ENCODE data around the gene GPR108.

The GPR108 gene

DNA sequence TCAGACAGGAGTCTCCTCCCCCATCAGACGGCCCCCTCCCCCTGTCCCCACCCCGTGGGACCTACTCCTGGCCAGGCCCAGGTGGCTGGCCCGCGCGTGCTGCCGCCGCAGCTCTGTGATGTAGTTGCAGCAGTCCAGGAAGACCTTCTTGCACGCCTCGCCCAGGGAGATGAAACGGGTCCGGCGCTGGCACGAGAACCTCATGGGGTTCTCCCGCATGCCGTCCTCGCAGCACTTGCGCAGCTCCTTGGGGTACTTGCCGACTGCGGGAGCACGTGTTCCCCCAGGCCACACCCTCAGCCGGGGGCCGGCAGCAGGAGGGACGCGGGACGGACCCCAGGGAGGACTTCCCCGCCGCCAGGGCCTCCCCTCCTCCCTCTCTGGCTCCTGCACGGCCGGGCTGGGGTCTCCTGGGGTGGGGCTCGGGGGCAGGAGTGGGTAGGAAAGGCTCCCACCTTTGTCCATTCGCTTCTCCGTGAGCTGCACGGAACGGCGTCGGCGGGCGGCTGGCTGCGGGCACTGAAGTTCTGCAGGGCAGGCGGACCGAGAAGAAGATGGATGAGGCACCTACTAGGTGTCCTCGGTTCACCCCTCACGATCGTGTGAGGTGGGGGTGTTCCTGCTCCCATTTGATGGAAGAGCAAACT lies 30.2 kb downstream of the GPR108 start:
- no peak for DNase-seq (ENCODE audit: low spot score)

DNA sequence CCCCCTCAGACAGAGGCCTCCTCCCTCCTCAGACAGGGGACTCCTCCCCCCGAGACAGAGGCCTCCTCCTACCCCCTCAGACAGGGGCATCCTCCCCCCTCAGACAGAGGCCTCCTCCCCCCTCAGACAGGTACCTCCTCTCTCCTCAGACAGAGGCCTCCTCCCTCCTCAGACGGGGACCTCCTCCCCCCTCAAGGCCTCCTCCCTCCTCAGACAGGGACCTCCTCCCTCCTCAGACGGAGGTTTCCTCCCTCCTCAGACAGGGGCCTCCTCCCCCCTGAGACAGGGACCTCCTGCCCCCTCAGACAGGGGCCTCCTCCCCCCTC lies 30.8 kb downstream of the GPR108 start:
- no peak for DNase-seq (ENCODE audit: low spot score)

DNA sequence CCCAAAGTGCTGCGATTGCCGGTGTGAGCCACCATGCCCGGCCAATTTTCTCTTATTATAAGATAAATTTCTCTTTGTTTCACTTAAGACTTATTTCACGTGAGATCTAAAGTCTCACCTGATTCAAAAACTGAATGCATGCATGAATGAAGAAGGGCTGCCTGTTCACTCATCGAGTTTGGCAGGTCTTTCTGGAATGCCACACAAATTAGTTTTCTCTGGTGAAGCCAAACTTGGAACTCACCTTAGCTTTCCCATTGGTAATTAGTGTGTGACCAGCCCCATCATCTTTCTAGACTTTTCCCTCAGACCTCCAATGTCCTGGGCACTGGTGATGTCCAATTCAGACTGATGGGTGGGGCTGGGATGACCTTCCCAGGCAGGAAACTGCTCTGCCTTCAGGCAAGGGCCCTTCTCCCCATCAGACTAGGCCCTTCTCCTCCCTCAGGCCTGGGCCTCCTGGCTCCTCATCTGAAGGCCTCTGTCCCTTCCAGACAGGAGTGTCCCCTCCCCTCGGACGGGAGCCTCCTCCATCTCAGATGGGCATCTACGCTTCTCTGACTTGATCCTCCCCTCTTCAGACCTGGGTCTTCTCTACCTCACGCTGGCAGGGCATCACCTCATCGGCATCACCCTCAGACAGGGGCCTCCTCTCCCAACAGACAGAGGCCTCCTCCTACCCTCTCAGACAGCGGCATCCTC lies 31.3 kb downstream of the GPR108 start:
- no peak for DNase-seq (ENCODE audit: low spot score)

DNA sequence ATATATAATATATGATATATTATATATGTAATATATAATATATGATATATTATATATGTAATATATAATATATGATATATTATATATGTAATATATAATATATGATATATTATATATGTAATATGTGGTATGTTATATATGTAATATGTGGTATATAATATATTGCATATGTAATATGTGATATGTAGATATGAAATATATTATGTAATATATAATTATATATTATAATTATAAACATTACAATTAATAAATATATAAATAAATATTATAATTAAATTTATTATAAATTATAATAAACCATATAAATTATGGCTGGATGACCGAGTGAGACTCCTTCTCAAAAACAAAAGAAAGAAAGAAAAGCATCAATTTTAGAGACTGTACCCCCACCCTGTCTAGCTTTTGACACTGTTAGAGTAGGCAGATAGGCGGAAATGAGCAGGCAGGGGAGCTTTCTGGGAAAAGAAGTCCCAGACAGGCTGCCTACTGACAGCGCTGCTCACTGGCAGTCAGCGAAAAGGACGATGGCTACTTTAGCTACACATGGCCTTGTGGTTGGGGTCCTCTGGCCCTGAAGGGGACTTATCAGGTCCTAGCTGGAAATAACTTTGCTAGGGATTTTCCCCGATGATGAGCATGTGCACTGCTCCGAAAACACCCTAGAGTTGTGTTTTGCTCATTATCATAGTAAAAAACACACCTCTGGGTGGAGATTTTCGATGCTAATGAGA lies 36.6 kb downstream of the GPR108 start:
- DNase-seq (ENCODE audit: low spot score), result no peak

DNA sequence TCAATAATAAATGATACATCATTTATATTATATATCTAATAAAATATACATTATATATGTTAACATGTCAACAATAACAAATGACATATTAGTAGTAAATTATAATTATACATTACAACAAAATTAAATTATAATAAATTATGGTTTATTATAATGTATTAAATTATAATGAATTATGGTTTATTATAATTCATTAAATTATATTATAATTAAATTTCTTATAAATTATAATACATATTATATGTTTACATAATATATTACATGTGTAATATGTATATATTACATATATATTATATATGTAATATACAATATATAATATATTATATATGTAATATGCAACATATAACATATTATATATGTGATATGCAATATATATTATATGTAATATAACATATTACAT lies 37.4 kb downstream of the GPR108 start:
- DNase-seq (ENCODE audit: low spot score), result no peak

DNA sequence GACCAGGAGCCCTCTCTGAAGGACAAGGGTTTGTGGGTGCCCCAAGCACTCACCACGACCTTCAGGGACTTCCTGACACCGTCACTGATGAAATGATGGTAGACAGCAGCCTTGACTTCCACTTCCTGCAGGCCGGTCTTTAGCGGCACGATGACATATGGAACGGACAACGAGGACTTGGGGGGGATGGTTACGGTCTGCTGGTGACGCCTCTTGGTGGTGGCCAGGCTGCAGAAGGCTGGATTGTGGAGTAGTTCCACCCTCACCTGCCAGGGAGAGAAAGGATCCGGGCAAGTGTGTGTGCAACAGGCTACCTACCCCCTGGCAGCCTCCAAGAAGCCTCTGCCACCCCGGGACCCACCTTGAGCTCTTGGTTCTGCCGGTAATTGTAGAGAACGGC lies 40.1 kb downstream of the GPR108 start:
- DNase-seq (ENCODE audit: low spot score), result no peak

DNA sequence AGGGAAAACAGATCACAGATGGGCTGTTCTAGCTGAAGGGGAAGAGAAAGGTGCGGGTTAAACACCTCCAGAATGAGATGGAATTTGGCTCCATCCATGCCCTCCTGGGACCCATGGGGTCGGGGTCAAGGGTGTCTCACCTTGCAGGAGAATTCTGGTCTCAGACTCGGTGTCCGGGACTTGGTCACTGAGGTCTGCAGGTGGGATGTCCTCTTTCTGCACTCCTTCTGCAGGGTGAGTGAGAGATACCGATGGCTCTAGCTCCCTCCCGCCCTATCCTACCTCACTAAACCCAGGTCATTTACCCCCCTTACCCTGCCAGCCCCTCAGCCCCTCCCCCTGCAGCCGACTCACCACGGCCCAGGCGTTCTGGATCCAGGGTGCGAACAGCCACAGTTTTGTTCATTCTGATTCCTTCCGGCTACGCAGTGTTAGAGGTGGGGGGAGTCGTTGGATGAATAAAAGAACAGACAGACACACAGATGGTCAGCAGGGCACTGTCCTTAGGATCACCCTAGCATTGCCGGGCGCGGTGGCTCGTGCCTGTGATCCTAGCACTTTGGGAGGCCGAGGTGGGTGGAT lies 41.0 kb downstream of the GPR108 start:
- no peak for DNase-seq (ENCODE audit: low spot score)

DNA sequence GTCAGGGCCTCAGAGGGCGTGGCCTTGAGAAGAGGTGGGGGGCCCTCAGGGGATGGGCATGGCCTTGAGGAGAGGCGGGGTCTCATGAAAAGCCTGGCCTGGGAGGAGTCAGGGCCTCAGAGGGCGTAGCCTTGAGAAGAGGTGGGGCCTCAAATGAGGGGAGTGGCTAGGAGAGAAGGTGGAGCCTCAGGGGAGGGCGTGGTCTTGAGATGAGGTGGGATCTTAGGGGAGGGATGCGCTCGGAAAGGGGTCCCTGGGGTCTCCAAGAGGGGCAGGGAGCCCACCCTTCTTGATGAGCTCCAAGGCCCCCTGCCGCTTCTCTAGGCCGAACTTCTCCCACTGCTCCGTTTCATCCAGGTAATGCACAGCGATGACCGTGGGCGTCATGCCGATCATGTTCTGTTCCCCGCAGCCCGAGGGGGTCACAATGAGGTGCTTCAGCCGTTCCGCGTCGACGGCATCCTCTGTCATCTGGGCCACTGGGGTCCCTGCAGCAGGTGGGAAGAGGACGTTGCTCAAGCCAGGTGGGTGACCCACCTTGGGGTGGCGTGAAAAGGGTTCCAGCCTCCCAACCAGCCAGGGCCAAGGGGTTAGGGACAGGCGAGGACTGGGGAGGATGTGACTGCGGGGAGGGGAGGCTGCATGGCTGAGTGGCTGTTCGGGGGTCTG lies 43.1 kb downstream of the GPR108 start:
- no peak for DNase-seq (ENCODE audit: low spot score)

DNA sequence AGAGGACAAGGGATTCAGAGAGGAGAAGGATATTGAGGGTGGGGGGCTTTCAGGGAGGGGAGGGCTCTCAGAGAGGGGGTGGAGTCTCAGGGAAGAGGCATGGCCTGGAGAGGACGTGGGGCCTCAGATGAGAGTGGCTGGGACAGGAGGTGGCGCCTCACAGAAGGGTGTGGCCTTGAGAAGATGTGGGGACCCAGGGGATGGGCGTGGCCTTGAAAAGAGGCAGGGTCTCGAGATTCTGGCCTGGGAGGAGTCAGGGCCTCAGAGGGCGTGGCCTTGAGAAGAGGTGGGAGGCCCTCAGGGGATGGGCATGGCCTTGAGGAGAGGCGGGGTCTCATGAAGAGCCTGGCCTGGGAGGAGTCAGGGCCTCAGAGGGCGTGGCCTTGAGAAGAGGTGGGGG lies 43.7 kb downstream of the GPR108 start:
- DNase-seq (ENCODE audit: low spot score), result no peak

DNA sequence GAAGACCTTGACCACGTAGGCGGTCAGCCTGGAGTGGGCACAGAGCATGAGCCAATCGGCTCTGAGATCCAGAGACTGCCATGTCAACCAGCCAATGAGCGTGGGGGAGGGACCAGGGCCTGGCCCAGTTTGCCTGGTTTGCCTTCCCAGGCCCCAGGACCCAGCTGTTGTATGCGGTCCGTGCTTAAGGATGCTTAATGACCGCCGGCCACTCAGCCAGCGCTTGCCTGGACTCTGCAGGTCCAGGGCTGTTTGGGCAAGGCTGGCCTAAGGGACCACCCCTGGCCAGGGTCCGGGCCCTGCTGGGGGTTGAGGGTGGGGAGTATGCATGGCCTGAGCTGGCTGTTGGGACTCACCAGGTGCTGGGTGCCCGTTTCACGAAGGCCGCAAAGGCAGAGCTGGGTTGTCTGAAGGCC lies 44.3 kb downstream of the GPR108 start:
- no peak for DNase-seq (ENCODE audit: low spot score)

DNA sequence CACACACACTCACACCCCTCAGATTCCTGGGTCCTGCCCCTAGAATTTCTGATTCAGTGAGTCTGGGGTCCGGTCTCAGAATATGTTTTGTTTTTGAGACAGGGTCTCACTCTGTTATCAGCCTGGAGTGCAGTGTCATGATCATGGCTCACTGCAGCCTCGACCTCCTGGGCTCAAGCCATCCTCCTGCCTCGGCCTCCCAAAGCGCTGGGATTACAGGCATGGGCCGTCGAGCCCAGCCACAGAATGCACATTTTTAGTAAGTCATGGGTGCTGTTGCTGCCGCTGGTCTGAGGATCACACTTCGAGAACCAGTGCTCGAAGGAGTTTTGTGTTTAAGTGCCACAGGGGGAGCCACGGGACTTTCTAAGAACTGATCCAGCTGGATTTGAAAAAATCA lies 45.4 kb downstream of the GPR108 start:
- no peak for DNase-seq (ENCODE audit: low spot score)

DNA sequence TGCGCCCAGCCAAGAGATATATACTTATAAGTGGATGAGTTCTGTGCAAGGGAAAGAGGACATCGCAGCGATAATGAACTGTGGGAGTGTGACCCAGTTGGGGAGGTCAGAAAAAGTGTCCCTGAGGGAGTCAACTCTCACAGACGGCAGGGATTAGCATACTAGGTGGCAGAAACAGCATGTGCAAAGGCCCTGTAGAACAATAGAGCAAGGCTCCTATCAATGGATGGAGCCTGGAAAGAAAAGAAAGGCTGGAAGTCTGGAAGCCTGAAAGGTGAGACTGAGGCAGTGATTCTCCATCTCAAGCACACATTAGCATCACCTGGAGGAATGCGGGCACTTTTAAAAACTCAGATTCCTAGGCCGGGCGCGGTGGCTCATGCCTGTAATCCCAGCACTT lies 46.0 kb downstream of the GPR108 start:
- no peak for DNase-seq (ENCODE audit: low spot score)

DNA sequence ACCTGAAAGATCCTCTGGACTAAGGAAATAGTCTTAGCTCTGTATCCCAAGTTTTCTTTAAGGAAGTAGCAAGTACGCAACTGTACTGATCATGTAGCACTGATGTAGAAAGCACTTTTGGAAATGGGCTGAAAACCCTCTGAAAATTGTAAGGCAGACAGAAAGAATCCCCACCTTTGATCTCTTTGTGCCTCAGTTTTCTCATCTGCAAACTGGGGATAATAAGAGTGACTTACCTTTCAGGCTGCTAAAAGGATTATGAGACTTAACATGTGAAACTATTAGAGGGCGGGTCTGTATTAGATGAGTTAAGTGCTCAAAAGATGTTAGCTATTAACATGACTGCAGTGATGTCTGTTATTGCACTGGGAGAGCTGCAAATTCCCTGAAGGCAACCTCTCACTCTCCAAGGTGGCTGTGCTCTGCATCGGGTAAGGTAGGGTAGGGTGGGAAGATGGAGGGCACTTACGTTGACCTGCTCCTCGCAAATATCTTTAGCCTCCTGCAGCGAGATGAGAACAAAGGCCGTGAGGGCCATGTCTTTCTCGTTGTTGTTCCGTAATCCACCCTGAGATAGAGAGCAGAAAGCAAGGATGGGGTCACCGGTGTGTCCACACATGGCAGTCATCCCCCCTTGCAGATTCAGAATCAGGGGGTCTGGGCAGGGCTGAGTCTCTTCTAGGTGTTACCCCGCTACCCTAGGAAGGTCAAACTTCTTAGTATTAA lies 47.1 kb downstream of the GPR108 start:
- DNase-seq (ENCODE audit: low spot score), result no peak

DNA sequence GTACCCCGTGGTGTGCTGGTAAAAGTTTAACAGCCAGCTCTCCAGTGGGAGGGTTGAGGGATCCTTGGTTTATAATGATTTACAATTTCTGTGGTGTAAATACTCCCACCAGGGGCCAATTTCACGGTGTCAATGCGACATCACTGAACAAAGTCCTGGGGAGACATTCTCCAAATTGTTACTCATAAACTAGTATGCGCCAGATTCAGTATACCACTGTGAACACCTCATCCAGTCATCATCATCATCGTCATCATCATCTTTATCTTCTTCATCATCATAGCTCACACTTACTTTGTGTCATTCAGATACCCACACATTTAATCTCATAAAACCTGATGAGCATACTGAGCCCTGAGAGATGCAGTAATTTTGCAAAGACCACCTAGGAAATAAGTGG lies 50.3 kb downstream of the GPR108 start:
- no peak for DNase-seq (ENCODE audit: low spot score)

DNA sequence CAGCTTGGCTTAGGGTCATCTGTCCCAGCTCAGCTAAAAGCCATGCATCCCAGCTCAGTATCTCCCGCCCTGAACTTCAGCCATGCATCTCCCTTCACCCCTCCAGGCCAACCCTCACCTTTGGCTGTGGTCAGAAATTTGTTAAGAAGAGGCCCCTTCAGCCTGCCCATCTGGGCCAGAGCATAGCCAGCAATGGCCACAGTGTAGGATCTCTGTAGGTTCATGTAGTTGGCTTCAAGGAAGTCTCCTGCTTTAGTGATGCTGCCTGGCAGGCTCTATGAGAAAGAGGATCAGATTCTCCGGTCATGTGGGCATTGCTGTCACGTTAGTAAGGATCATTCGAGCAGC lies 50.8 kb downstream of the GPR108 start:
- DNase-seq (ENCODE audit: low spot score), result no peak

DNA sequence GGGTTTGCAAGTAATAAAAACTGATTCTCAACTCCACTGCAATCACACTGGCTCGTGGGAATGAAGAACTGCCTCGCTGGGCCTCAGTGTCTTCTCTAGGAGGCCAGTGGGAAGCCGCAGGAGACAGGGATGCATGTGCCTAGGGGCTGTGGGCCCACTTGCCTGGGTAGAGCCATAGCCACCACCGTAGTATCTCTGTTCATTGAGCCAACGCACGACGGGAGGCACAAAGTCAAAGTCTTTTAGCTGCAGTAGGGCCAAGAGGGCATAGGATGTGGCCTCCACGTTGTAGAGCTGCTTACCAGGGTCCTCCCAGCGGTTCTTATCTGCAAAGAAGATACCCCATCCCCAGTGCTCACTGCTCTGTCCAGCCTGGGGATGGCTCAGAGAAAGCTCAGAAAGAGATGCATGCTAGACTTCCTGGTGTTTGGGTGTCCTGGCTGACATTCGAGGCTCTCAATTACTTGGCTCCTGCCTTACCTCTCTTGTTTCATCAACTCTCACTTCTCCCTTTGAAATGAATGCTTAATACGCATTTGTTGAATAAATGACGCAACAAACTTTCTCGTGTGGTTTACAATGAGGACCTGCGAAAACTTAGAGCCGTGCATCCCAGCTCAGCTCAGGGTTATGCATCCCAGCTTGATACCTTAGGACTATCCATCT lies 51.3 kb downstream of the GPR108 start:
- no peak for DNase-seq (ENCODE audit: low spot score)

DNA sequence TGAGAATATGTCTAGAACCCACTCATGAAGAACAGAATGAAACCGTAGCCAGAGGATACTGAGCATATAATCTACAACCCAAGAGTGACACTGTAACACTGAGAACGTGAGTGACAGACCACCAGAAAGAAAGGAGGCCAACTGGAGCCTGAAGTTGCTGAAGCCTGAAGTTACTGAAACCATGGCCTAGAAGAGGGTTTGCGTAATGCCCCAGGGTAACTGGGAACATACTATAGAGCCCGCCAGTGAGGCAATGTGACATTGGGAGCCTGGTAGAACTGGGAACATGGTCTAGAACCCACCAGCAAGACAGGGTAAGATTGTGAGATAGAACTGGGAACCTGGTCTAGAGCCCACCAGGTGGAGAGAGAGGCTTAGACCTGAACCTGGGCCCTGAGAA lies 51.9 kb downstream of the GPR108 start:
- DNase-seq (ENCODE audit: low spot score), result no peak

DNA sequence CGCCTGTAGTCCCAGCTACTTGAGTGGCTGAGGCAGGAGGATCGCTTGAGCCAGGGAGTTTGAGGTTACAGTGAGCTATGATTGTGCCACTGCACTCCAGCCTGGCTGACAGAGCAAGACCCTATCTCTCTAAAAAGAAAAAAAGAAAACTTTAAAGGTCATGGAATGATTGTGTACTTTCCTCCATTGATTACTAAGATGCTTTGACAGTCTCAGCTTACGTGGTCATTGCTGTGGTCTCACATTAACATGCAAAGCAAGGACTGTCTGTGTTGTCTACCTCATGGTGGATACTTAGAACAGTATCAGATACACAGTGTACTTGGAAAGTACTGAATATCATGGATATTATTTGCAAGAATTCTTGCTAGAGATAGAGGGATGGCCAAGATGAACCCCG lies 53.4 kb downstream of the GPR108 start:
- DNase-seq (ENCODE audit: low spot score), result no peak

DNA sequence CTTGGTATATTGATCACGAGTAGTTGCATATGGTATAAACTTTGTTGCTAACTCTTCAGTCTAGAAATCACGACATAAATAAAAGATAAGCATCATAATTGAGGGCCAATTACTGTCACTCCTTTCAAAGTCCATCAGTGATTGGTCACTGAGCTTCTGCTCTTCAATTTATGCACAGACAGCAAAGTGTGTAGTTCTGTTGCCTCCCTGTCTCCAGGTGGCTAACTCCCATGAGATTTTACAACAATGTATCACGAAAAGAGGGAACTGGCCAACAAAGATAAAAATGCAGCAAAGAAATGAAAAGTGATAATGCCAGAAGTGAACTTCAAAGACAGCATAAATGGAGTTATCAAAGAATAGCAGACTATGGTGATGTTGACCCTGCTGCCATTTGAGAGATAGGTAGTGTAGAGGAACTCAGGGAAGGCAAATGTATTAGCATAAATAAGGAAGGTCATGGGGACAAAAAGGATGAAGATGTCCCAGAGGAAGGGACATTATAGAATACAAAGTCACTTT lies 54.7 kb downstream of the GPR108 start:
- no peak for DNase-seq (ENCODE audit: low spot score)

DNA sequence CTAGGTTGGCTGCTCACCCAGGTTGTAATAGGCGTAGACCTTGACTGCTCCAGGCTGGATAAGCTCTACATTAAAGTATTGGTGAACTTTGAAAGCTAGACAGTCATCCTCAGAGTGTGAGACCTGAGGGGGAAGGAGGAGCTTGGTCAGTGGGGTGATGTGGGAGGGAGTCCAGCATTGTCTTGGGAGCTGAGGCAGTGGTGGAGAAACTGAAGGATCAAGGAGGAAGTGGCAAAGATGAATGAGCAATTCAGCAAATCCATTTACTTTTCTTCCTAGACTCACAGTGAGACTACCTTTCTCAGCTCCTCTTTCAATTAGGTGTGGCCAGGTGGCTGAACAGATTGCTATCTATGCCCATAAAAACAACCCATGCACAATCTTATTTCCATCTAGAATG lies 57.2 kb downstream of the GPR108 start:
- DNase-seq (ENCODE audit: low spot score), result no peak

Measured in AG20443 (cell line).